Mammary epithelial cell (primary cell): Measurements from ENCODE around the gene CLINT1.

ENCODE experiments used
- EZH2 ChIP-seq: IDR thresholded peaks from 2 replicates; pipeline ENCODE4 v1.6.1; 2012; ENCODE audit warnings: low read length, inconsistent platforms, borderline replicate concordance
- TF ChIP-seq, protein P1 (sequence below), 2 donors: IDR thresholded peaks in 1 of 2; conservative IDR thresholded peaks in 1 of 2; 2 replicates each; pipeline ENCODE4 v1.5.1; 2011 to 2012; ENCODE audit warnings: inconsistent platforms in 2 of 2, low read length in 2 of 2, mild to moderate bottlenecking in 2 of 2, control low read depth in 1 of 2, low read depth in 1 of 2; ENCODE audit not compliant: insufficient read depth in 1 of 2; ENCODE audit errors: extremely low read depth in 1 of 2

GRCh38 chr5:157739388-157740228 is 119.3 kb downstream of the CLINT1 start:
- TF ChIP-seq, protein P1, sequence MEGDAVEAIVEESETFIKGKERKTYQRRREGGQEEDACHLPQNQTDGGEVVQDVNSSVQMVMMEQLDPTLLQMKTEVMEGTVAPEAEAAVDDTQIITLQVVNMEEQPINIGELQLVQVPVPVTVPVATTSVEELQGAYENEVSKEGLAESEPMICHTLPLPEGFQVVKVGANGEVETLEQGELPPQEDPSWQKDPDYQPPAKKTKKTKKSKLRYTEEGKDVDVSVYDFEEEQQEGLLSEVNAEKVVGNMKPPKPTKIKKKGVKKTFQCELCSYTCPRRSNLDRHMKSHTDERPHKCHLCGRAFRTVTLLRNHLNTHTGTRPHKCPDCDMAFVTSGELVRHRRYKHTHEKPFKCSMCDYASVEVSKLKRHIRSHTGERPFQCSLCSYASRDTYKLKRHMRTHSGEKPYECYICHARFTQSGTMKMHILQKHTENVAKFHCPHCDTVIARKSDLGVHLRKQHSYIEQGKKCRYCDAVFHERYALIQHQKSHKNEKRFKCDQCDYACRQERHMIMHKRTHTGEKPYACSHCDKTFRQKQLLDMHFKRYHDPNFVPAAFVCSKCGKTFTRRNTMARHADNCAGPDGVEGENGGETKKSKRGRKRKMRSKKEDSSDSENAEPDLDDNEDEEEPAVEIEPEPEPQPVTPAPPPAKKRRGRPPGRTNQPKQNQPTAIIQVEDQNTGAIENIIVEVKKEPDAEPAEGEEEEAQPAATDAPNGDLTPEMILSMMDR (conservative IDR thresholded peaks at IDR 0.05 in 1 of 2, IDR thresholded peaks at IDR 0.05 in 1 of 2; ENCODE audit: extremely low read depth in 1 of 2, insufficient read depth in 1 of 2, low read depth in 1 of 2, low read length in 2 of 2), result no peak
- TF ChIP-seq EZH2, result no peak
